ENCODE measurements around the gene BAIAP2L1. TPM values are rescaled to one million over a fixed set of nuclear protein-coding genes. Genes with fewer than 3 reads are reported as not detected.
A peak's percentile ranks its signal among the peaks of the same experiment; 100 is the strongest.

The BAIAP2L1 gene
- total RNA-seq, 1 experiment from 2014 or later: 120 TPM

DNA sequence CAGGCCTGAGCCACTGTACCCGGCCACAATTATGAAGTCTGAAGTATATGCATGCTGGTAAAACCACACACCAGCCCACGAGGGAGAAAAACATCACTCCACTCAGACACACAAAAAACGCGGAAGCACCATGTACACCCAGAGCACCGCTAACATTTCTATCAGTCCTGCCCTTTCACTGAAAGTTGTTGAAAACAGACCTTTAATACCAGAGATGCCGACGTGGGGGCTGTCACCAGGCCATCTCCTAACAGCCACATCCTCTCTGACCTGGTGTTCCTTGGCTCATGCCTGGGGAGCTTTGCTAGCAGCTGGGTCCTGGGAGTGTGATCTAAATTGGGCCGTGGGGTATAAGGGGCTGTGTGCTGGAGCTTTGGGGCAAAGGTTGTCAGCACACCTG is 49.8 kb downstream of the BAIAP2L1 start:
- in situ Hi-C loops (cut with HindIII; ENCODE audit: low pct_unique_long_range_greater_than_20kb, low sequenced_read_pairs) (no loop called here), intact Hi-C loops (cut with micrococcal nuclease; ENCODE audit: unreplicated experiment) (no loop called here)
- Histone ChIP-seq H3K4me3 (ENCODE audit: low read depth in 2 of 2, low read length in 2 of 2) (no peak overlapping the region), H3K27ac (ENCODE audit: low read length) (peak overlapping the region; percentile 96), H3K36me3 (ENCODE audit: control insufficient read depth, insufficient read depth, low read length) (peaks cover 2% of the 10 kb centered on the region; the same call in 1 of the 2 replicates), H3K27me3 (ENCODE audit: control insufficient read depth, insufficient read depth, low read length) (no peaks in the 10 kb centered on the region), H3K4me1 (ENCODE audit: control insufficient read depth, insufficient read depth, low read length) (peaks cover 60% of the 10 kb centered on the region), H3K9me3 (ENCODE audit: control insufficient read depth, insufficient read depth, low read depth, low read length) (no peaks in the 10 kb centered on the region)
- no peak for TF ChIP-seq SIN3A (IDR thresholded peaks at IDR 0.05; ENCODE audit: borderline replicate concordance, insufficient read depth, low read depth, low read length)
- no peak for TF ChIP-seq POLR2AphosphoS5 (IDR thresholded peaks at IDR 0.05; ENCODE audit: low read depth, low read length)
- no peak for TF ChIP-seq TCF7L2 (IDR thresholded peaks at IDR 0.05; ENCODE audit: low read depth, low read length)
- no peak for TF ChIP-seq CTCF (IDR thresholded peaks at IDR 0.05)
- TF ChIP-seq, protein P1, sequence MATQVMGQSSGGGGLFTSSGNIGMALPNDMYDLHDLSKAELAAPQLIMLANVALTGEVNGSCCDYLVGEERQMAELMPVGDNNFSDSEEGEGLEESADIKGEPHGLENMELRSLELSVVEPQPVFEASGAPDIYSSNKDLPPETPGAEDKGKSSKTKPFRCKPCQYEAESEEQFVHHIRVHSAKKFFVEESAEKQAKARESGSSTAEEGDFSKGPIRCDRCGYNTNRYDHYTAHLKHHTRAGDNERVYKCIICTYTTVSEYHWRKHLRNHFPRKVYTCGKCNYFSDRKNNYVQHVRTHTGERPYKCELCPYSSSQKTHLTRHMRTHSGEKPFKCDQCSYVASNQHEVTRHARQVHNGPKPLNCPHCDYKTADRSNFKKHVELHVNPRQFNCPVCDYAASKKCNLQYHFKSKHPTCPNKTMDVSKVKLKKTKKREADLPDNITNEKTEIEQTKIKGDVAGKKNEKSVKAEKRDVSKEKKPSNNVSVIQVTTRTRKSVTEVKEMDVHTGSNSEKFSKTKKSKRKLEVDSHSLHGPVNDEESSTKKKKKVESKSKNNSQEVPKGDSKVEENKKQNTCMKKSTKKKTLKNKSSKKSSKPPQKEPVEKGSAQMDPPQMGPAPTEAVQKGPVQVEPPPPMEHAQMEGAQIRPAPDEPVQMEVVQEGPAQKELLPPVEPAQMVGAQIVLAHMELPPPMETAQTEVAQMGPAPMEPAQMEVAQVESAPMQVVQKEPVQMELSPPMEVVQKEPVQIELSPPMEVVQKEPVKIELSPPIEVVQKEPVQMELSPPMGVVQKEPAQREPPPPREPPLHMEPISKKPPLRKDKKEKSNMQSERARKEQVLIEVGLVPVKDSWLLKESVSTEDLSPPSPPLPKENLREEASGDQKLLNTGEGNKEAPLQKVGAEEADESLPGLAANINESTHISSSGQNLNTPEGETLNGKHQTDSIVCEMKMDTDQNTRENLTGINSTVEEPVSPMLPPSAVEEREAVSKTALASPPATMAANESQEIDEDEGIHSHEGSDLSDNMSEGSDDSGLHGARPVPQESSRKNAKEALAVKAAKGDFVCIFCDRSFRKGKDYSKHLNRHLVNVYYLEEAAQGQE (IDR thresholded peaks at IDR 0.05; ENCODE audit: insufficient read depth in 1 of 2, low read depth in 2 of 2, low read length in 1 of 2): no peak
- ChIA-PET POLR2A (no interaction called here), CTCF (no interaction called here)
- DNase-seq (ENCODE audit: low read depth, low spot score): no peak
- BruUV-seq (replicated peaks): no TSS peak
- ATAC-seq: no peak

DNA sequence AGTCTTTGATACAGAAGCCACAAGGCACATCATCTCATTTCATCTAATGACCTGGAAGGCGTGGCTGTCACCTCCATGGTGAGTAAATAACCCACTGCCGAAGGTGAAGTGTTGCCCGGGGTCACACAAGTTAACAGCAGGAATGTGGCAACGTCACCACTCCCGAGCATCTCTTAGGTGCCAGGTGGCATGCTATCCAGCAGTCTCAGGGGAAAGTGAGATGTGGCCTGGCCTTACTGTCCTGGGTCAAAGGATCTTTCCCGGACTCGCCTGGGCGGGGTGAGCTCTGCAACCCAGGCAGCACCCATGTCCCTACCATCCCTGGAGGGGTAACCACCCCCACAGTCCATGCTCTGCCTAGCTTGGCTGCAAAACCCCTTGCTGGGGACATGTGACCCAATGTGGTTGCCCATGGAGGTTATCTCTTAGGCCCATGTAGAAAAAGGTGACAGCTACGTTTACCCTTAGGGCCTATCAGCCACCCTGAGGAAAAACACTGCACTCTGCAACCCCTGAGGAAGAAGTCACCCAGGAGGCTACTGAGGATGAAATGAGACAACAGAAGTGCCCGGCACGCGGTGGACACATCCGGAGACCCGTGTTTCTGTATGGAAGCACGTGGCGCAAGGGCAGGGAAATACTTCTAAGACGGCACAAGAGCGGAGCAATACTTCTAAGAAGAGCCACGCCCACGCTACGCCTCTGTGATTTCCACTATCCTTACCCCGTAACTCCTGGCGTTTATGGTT is 52.0 kb downstream of the BAIAP2L1 start:
- BruUV-seq (replicated peaks): no TSS peak
- in situ Hi-C loops (cut with HindIII; ENCODE audit: low pct_unique_long_range_greater_than_20kb, low sequenced_read_pairs) (no loop called here), intact Hi-C loops (cut with micrococcal nuclease; ENCODE audit: unreplicated experiment) (no loop called here)
- ATAC-seq: peak; percentile 54
- Histone ChIP-seq H3K27me3 (ENCODE audit: control insufficient read depth, insufficient read depth, low read length) (no peaks in the 10 kb centered on the region), H3K36me3 (ENCODE audit: control insufficient read depth, insufficient read depth, low read length) (no peaks in the 10 kb centered on the region; the same call in 1 of the 2 replicates), H3K4me1 (ENCODE audit: control insufficient read depth, insufficient read depth, low read length) (peaks cover 45% of the 10 kb centered on the region), H3K27ac (ENCODE audit: low read length) (peak overlapping the region; percentile 48), H3K4me3 (ENCODE audit: low read depth in 2 of 2, low read length in 2 of 2) (no peak overlapping the region), H3K9me3 (ENCODE audit: control insufficient read depth, insufficient read depth, low read depth, low read length) (no peaks in the 10 kb centered on the region)
- no peak for TF ChIP-seq SIN3A (IDR thresholded peaks at IDR 0.05; ENCODE audit: borderline replicate concordance, insufficient read depth, low read depth, low read length)
- TF ChIP-seq, protein P1 (IDR thresholded peaks at IDR 0.05; ENCODE audit: insufficient read depth in 1 of 2, low read depth in 2 of 2, low read length in 1 of 2): no peak
- no peak for TF ChIP-seq POLR2AphosphoS5 (IDR thresholded peaks at IDR 0.05; ENCODE audit: low read depth, low read length)
- TF ChIP-seq TCF7L2 (IDR thresholded peaks at IDR 0.05; ENCODE audit: low read depth, low read length): no peak
- TF ChIP-seq CTCF (IDR thresholded peaks at IDR 0.05): no peak
- CTCF ChIA-PET: no interaction called here
- POLR2A ChIA-PET: interaction anchor here (0.6 kb wide), 1 partner anchor 11 kb away, joined by 8 read pairs; no protein-coding TSS in a partner anchor
- DNase-seq (ENCODE audit: low read depth, low spot score): no peak

Measured in Panc1 (cell line).